Endothelial cell (in vitro differentiated cells): ENCODE results near the gene GABBR2. TPM values are rescaled to one million over a fixed set of nuclear protein-coding genes. Genes with fewer than 3 reads are reported as not detected.

Experiments used
- DNase-seq: peaks from one replicate; pipeline ENCODE4 v3.0.0; 2021; ENCODE audit warnings: low spot score
- H3K27ac Mint-ChIP-seq: one replicate; pipeline ENCODE4 v1.8.0; 2021; ENCODE audit warnings: mixed read lengths, inconsistent platforms; ENCODE audit not compliant: unreplicated experiment
- H3K27me3 Mint-ChIP-seq: one replicate; pipeline ENCODE4 v1.8.0; 2021; ENCODE audit warnings: mild to moderate bottlenecking, moderate library complexity, mixed read lengths, inconsistent platforms; ENCODE audit not compliant: unreplicated experiment
- H3K36me3 Mint-ChIP-seq: one replicate; pipeline ENCODE4 v1.8.0; 2021; ENCODE audit warnings: mild to moderate bottlenecking, low read depth, mixed read lengths, inconsistent platforms; ENCODE audit not compliant: unreplicated experiment
- H3K4me1 Mint-ChIP-seq: one replicate; pipeline ENCODE4 v1.8.0; 2021; ENCODE audit warnings: mild to moderate bottlenecking, mixed read lengths, inconsistent platforms; ENCODE audit not compliant: unreplicated experiment
- H3K4me3 Mint-ChIP-seq: one replicate; pipeline ENCODE4 v1.8.0; 2021; ENCODE audit warnings: mild to moderate bottlenecking, mixed read lengths, inconsistent platforms; ENCODE audit not compliant: unreplicated experiment
- H3K9me3 Mint-ChIP-seq: one replicate; pipeline ENCODE4 v1.8.0; 2021; ENCODE audit warnings: mixed read lengths, inconsistent platforms; ENCODE audit not compliant: unreplicated experiment
- CTCF ChIP-seq: fragments of 200-600 bp; sonication (generic); IDR thresholded peaks from one replicate; pipeline ENCODE4 v1.5.0; 2021; ENCODE audit warnings: antibody characterized with exemption; ENCODE audit not compliant: unreplicated experiment
- total RNA-seq: library from RNA; stranded (reverse); fragmentation: NEBNext Ultra II Directional; extraction: Animal tissue kit (Norgen Biotek cat#: 25700); gene quantifications from one replicate; pipeline ENCODE4 v1.2.1, GENCODE V29; 2021; ENCODE audit not compliant: unreplicated experiment

Gene GABBR2
- total RNA-seq, 1 donor from 2014 or later, result 0.46 TPM

GRCh38 chr9:98639133-98639532 lies 69.6 kb downstream of the GABBR2 start:
- no peak for TF ChIP-seq CTCF
- Mint-ChIP-seq H3K27me3 (peaks cover 9% of the 10 kb centered on the region), H3K9me3 (no peaks in the 10 kb centered on the region), H3K27ac (no peak overlapping the region), H3K36me3 (no peaks in the 10 kb centered on the region), H3K4me3 (no peak overlapping the region), H3K4me1 (no peaks in the 10 kb centered on the region)
- no peak for DNase-seq

GRCh38 chr9:98637381-98637780 lies 71.4 kb downstream of the GABBR2 start:
- no peaks in the 10 kb centered on the region for H3K36me3 Mint-ChIP-seq

GRCh38 chr9:98635374-98635773 lies 73.4 kb downstream of the GABBR2 start:
- no peak overlapping the region for H3K27ac Mint-ChIP-seq
- no peaks in the 10 kb centered on the region for H3K9me3 Mint-ChIP-seq
- H3K4me3 Mint-ChIP-seq, result no peak overlapping the region
- peaks cover 6% of the 10 kb centered on the region for H3K27me3 Mint-ChIP-seq
- no peak for DNase-seq
- no peaks in the 10 kb centered on the region for H3K4me1 Mint-ChIP-seq
- TF ChIP-seq CTCF, result no peak
- H3K36me3 Mint-ChIP-seq, result no peaks in the 10 kb centered on the region

More at GRCh38 chr9:98637381-98637780, 71.4 kb downstream of the GABBR2 start:
- peaks cover 8% of the 10 kb centered on the region for H3K27me3 Mint-ChIP-seq
- no peak overlapping the region for H3K4me3 Mint-ChIP-seq
- H3K4me1 Mint-ChIP-seq, result no peaks in the 10 kb centered on the region
- no peaks in the 10 kb centered on the region for H3K9me3 Mint-ChIP-seq
- DNase-seq, result no peak
- TF ChIP-seq CTCF, result no peak
- H3K27ac Mint-ChIP-seq, result no peak overlapping the region

GRCh38 chr9:98634685-98635336 lies 73.9 kb downstream of the GABBR2 start:
- Mint-ChIP-seq H3K27me3 (peaks cover 6% of the 10 kb centered on the region), H3K4me1 (no peaks in the 10 kb centered on the region), H3K4me3 (no peak overlapping the region), H3K27ac (no peak overlapping the region), H3K9me3 (no peaks in the 10 kb centered on the region), H3K36me3 (no peaks in the 10 kb centered on the region)
- no peak for TF ChIP-seq CTCF
- no peak for DNase-seq

GRCh38 chr9:98632839-98633238 lies 75.9 kb downstream of the GABBR2 start:
- no peak for TF ChIP-seq CTCF
- Mint-ChIP-seq H3K9me3 (no peaks in the 10 kb centered on the region), H3K36me3 (no peaks in the 10 kb centered on the region), H3K27ac (no peak overlapping the region), H3K4me1 (no peaks in the 10 kb centered on the region), H3K4me3 (no peak overlapping the region), H3K27me3 (peaks cover 5% of the 10 kb centered on the region)
- DNase-seq, result no peak
